IPS-18c (cell line): ENCODE measurements around the gene TOE1.

Experiments used
- H3K4me3 ChIP-seq: 2 replicates; pipeline ENCODE4 v1.7.0; 2013; ENCODE audit warnings: low read depth, mild to moderate bottlenecking, low read length, moderate library complexity; ENCODE audit not compliant: insufficient read depth
- H3K9me3 ChIP-seq: one replicate; pipeline ENCODE4 v1.6.1; 2013; ENCODE audit warnings: mild to moderate bottlenecking, low read length, moderate library complexity; ENCODE audit not compliant: control insufficient read depth, insufficient read depth

TOE1 gene

GRCh38 chr1:45321444-45321843 is 18.5 kb upstream of the TOE1 start:
- Histone ChIP-seq H3K9me3 (no peaks in the 10 kb centered on the region), H3K4me3 (no peak overlapping the region)

GRCh38 chr1:45322486-45323040 is 17.4 kb upstream of the TOE1 start:
- H3K4me3 ChIP-seq, result no peak overlapping the region
- H3K9me3 ChIP-seq, result peaks cover under 1% of the 10 kb centered on the region

GRCh38 chr1:45325851-45326506 is 14.0 kb upstream of the TOE1 start:
- peaks cover 2% of the 10 kb centered on the region for H3K9me3 ChIP-seq
- H3K4me3 ChIP-seq, result no peak overlapping the region

- H3K4me3 ChIP-seq, result peak within 1 kb of the TSS; percentile 38
- H3K9me3 ChIP-seq, result peaks cover 2% of the 10 kb centered on the region
These were observed 13.0 kb upstream of the TOE1 start, which contains the start of gene HPDL for GRCh38 chr1:45326627-45327623. HPDL (plus strand) TSS chr1:45326895; CDS start chr1:45327149, 254 bp downstream.

DNA sequence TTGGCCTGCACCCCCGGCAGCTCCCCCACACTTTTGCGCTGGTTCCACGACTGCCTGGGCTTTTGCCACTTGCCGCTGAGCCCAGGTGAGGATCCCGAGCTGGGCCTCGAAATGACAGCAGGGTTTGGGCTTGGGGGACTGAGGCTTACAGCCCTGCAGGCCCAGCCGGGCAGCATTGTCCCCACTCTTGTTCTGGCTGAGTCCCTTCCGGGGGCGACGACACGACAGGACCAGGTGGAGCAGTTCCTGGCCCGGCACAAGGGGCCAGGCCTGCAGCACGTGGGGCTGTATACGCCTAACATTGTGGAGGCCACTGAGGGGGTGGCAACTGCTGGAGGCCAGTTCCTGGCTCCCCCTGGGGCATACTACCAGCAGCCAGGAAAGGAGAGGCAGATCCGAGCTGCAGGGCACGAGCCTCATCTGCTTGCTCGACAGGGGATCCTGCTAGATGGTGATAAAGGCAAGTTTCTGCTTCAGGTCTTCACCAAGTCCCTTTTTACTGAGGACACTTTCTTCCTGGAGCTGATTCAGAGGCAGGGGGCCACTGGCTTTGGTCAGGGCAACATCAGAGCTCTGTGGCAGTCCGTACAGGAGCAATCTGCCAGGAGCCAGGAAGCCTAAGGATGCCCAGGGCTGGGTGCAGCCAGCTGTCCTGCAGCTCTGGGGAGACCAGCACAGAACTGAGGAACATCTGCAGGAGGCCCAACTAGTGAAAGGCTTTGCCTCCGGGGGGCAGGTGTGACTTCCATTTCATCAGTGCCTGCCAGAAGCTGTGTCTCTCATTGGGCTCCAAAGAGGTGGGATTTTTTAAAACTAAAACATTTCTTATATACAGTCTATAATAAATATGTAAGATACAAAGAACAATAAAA is 12.1 kb upstream of the TOE1 start:
- H3K9me3 ChIP-seq, result peaks cover 2% of the 10 kb centered on the region
- H3K4me3 ChIP-seq, result peak overlapping the region; percentile 38; the same call in 1 of the 2 replicates

DNA sequence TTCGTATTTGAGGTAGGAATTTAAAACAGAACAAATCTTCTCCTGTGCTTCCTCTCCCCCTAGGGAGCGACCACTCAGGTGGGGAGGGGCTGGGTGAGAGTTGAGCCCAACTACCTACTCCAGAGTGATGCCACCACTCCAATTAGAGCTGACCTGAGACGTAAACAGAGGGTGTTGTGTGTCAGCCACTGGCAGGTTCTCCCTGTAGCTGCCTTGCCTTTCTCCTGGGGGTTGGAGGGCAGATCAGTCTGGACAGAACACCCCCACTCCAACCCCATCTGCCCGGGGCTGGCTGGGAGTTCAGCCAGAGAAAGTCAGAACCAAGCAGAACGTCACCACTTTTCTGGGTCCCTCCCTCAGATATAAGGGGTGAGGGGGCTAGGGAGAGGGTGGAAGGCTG is 11.3 kb upstream of the TOE1 start:
- Histone ChIP-seq H3K4me3 (no peak overlapping the region), H3K9me3 (peaks cover 2% of the 10 kb centered on the region)

DNA sequence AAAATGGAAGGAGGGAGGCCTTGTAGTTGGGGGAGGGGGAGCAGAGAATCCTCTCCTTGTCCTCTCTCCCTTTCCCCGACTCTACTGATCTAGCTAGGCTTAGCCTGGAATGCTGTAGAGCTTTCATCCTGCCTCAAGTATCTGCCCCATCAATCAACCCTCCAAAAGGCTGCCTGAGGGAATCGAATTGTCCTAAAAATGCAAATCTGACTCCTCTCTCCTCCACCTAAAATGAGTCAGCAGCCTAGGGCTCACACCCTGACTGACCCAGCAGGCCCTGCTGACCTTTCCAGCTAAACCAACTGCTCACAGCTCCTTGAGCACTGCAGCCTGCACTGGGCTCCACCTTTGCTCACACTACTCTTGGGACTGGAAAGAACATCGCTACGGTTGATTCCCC is 10.5 kb upstream of the TOE1 start:
- peaks cover 2% of the 10 kb centered on the region for H3K9me3 ChIP-seq
- no peak overlapping the region for H3K4me3 ChIP-seq

- H3K4me3 ChIP-seq, result no peak overlapping the region
These were observed 8.3 kb upstream of the TOE1 start for GRCh38 chr1:45331436-45332345.

DNA sequence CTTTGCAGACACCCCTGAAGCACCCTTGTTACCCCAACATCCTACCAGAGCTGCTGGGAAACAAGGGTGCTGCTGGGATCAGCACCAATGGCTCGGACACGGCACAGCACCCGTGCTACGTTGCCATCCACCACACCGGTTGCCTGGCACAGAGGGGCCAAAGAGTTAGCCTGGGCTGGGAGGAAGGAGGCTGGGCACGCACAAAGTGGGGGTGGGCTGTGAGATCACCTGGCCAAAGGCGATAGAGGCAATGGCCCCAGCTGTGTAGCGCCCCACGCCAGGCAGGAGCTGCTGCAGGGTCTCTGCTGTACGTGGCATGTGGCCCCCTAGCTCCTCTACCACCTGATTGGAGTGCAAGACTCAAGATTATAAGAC is 7.6 kb upstream of the TOE1 start:
- H3K4me3 ChIP-seq, result no peak overlapping the region
- H3K9me3 ChIP-seq, result peaks cover 2% of the 10 kb centered on the region

More at GRCh38 chr1:45331436-45332345, 8.3 kb upstream of the TOE1 start:
- H3K9me3 ChIP-seq, result peaks cover 2% of the 10 kb centered on the region

DNA sequence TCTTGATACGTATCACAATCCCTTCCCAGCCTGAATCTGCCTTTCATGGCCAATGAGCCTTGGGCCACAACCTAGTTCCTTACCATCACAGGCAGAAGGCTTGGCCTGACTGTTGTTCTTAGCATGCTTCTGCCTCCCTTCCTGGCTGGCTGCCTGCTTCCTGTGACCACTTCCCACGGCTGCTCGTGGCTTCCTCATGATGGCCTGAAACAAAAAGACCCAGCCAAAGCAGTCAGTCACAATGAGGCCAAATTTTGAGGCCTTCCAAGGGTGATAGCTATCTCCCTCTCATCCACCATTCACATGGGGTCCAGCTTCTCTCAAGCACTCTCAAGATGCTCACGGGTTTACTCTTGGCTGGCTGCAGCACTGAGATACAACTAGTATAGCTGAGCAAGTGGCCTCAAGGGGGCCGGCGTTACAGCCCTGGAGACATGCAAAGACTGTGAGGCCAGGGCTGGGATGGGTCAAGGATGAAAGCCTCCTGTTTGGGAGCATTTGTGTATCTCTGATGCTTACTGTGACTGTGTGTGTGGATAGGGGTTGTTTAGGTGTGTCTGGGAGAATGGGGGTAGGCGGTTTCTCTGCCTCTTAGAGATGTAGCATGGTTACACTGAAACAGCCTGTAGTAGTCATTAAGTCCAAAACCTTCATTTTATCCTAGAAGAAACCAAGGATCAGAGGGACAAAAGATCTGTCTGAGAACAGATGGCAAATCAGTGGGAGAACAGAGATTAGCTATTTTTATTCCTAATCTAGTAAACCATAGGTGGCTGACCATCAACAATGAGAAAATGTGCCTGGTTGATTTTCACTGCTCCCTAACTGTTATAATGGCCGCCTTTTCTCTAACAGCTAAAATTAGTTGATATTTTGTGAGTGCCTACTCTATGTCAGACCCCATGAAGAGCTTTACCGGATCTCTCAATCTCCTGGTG is 5.4 kb upstream of the TOE1 start:
- Histone ChIP-seq H3K4me3 (no peak overlapping the region), H3K9me3 (no peaks in the 10 kb centered on the region)

- Histone ChIP-seq H3K4me3 (no peak overlapping the region), H3K9me3 (no peaks in the 10 kb centered on the region)
These were observed 4.1 kb upstream of the TOE1 start for GRCh38 chr1:45335855-45336324.

DNA sequence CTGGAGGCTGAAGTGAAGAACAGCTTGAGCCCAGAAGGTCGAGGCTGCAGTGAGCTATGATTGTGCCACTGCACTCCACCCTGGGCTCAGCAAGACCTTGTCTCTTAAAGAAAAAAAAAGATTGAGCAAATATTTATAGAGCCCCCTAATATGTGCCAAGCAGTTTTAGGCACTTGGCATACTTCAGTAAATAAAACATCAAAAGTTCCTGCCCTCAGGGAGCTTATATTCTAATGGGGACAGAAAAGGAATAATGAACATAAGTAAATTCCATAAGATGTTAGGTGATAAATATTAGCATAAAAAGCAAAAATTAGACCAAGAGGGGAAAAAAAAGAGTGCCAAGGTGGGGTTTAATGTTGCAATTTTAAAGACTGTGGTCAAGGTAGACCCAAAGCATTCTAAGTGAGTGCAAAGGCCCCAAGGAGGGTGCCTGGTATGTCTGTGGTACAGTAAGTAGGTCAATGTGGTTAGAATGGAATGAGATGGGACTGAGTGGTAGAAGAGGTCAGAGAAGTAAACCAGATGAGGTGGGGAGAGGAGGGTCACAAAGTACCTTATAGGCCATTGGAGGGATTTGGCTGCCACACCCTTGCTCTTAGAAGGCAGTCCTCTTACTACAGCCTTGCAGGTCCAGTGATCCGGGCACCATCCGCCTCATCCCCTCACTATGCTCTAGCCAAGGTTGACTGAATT is 2.2 kb upstream of the TOE1 start:
- peak overlapping the region; percentile 15; the same call in 1 of the 2 replicates for H3K4me3 ChIP-seq
- H3K9me3 ChIP-seq, result no peaks in the 10 kb centered on the region

DNA sequence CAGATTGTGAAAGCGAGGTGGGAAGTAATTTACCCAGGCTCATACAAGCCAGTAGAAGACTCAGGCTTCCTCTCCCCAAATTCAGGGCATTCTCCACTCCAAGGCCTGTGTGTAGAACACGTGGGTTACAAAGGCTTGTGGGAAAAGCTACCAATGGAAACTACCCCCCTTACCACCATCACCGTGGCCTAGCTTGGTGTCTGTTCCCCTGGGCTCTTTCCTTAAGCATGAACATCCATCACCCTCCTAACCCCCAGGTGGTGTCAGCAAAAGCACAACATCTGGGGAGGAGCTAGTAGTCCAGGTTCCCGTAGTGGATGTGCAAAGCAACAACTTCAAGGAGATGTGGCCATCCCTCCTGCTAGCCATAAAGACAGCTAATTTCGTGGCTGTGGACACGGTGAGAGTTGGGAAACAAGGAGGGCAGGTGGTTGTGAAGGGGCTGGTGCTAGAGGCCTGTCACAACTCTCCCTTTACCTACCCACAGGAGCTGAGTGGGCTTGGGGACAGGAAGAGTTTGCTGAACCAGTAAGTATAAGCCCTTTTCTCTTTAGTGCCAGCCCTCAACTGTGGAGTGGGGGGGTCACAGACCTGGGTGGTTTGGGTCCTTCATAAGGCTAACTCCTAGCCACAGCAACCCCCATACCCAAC is 971 bp downstream of the TOE1 start:
- no peaks in the 10 kb centered on the region for H3K9me3 ChIP-seq

GRCh38 chr1:45344499-45344898 is 4.5 kb downstream of the TOE1 start:
- Histone ChIP-seq H3K4me3 (no peak overlapping the region), H3K9me3 (no peaks in the 10 kb centered on the region)

More for the DNA sequence above, 971 bp downstream of the TOE1 start:
- peak overlapping the region; percentile 91 for H3K4me3 ChIP-seq
